ENCODE results near the gene ZBTB46.

Gene ZBTB46

GRCh38 chr20:63702036-63702665 lies 128.9 kb downstream of the ZBTB46 start:
- no peak for DNase-seq (ENCODE audit: low read depth)
- H3K4me3 ChIP-seq (ENCODE audit: low read depth, low read length), result no peak overlapping the region
- no peak for TF ChIP-seq CTCF (IDR thresholded peaks at IDR 0.05; ENCODE audit: low read depth, low read length, missing control alignments)

GRCh38 chr20:63701329-63702035 lies 129.6 kb downstream of the ZBTB46 start:
- no peak for TF ChIP-seq CTCF (IDR thresholded peaks at IDR 0.05; ENCODE audit: low read depth, low read length, missing control alignments)
- DNase-seq (ENCODE audit: low read depth), result no peak
- no peak overlapping the region for H3K4me3 ChIP-seq (ENCODE audit: low read depth, low read length)

GRCh38 chr20:63701051-63701328 lies 130.1 kb downstream of the ZBTB46 start:
- no peak for TF ChIP-seq CTCF (IDR thresholded peaks at IDR 0.05; ENCODE audit: low read depth, low read length, missing control alignments)
- no peak for DNase-seq (ENCODE audit: low read depth)
- no peak overlapping the region for H3K4me3 ChIP-seq (ENCODE audit: low read depth, low read length)

- DNase-seq (ENCODE audit: low read depth), result no peak
Observed at GRCh38 chr20:63700199-63701050, 130.6 kb downstream of the ZBTB46 start.

GRCh38 chr20:63699466-63700198 lies 131.4 kb downstream of the ZBTB46 start:
- no peak overlapping the region for H3K4me3 ChIP-seq (ENCODE audit: low read depth, low read length)

More at GRCh38 chr20:63700199-63701050, 130.6 kb downstream of the ZBTB46 start:
- no peak overlapping the region for H3K4me3 ChIP-seq (ENCODE audit: low read depth, low read length)
- no peak for TF ChIP-seq CTCF (IDR thresholded peaks at IDR 0.05; ENCODE audit: low read depth, low read length, missing control alignments)

More at GRCh38 chr20:63699466-63700198, 131.4 kb downstream of the ZBTB46 start:
- TF ChIP-seq CTCF (IDR thresholded peaks at IDR 0.05; ENCODE audit: low read depth, low read length, missing control alignments), result no peak
- no peak for DNase-seq (ENCODE audit: low read depth)

Measured in GM12864 (cell line).